ENCODE data around the gene POTEB2.
"Not testable (repeated sequence)": the region's sequence is repeated elsewhere in the genome, so short reads cannot be mapped to it uniquely, and the experiment has no call there.

POTEB2 gene

GRCh38 chr15:20866214-20866613 is at the start of gene POTEB2:
POTEB2 (minus strand) TSS chr15:20866314; CDS start chr15:20866281, 33 bp downstream.
- DNase-seq (ENCODE audit: low read depth in 4 of 4, low spot score in 1 of 4), result not testable (repeated sequence)

GRCh38 chr15:20879916-20880315 is 13.8 kb upstream of the POTEB2 start:
- DNase-seq (ENCODE audit: low read depth in 4 of 4, low spot score in 1 of 4), result not testable (repeated sequence)

- DNase-seq (ENCODE audit: low read depth in 4 of 4, low spot score in 1 of 4), result not testable (repeated sequence)
These were observed 12.3 kb upstream of the POTEB2 start for GRCh38 chr15:20878464-20878863.

- DNase-seq (ENCODE audit: low read depth in 4 of 4, low spot score in 1 of 4), result not testable (repeated sequence)
These were observed 11.7 kb upstream of the POTEB2 start for GRCh38 chr15:20877819-20878218.

Measured in stimulated activated CD4-positive, alpha-beta T cell treated with anti-CD3 and anti-CD28 coated beads, Interleukin-1b, Interleukin-23, amount 100 ng/mL, for 24 hours (primary cell).